Activated CD4-positive, alpha-beta T cell treated with anti-CD3 and anti-CD28 coated beads, Interleukin-10, Interleukin-2, amounts not matched to agents 100 ng/mL and 50 ng/mL, durations not matched to agents 16 hours and 8 hours (primary cell): ENCODE measurements around the gene ALLC.
"Not testable (repeated sequence)": the region's sequence is repeated elsewhere in the genome, so short reads cannot be mapped to it uniquely, and the experiment has no call there.

ENCODE experiments used
- DNase-seq: peaks from one replicate; pipeline ENCODE4 v3.0.0-alpha.2; 2020

Gene ALLC

GRCh38 chr2:3657881-3658280 lies at the start of gene ALLC:
TSS of gene ALLC (plus strand) at chr2:3658200. CDS start at chr2:3671158, 12,958 bp downstream.
- DNase-seq = no peak

GRCh38 chr2:3608373-3609278 lies 49.4 kb upstream of the ALLC start:
- DNase-seq = no peak

GRCh38 chr2:3609279-3609673 lies 48.7 kb upstream of the ALLC start:
- DNase-seq = not testable (repeated sequence)

- DNase-seq = no peak
Observed at GRCh38 chr2:3610415-3610814, 47.6 kb upstream of the ALLC start.

- DNase-seq = no peak
Observed at GRCh38 chr2:3610881-3611505, 47.0 kb upstream of the ALLC start.

GRCh38 chr2:3611589-3611988 lies 46.4 kb upstream of the ALLC start:
- no peak for DNase-seq

GRCh38 chr2:3612639-3613523 lies 45.1 kb upstream of the ALLC start:
- DNase-seq = no peak

GRCh38 chr2:3613524-3613905 lies 44.5 kb upstream of the ALLC start:
- DNase-seq = no peak

- not testable (repeated sequence) for DNase-seq
Observed at GRCh38 chr2:3614743-3615142, 43.3 kb upstream of the ALLC start.

GRCh38 chr2:3615541-3616200 lies 42.3 kb upstream of the ALLC start:
- DNase-seq = not testable (repeated sequence)

- DNase-seq = not testable (repeated sequence)
Observed at GRCh38 chr2:3616435-3617197, 41.4 kb upstream of the ALLC start.

GRCh38 chr2:3617198-3617890 lies 40.7 kb upstream of the ALLC start:
- no peak for DNase-seq

- no peak for DNase-seq
Observed at GRCh38 chr2:3618367-3618766, 39.6 kb upstream of the ALLC start.

- no peak for DNase-seq
Observed at GRCh38 chr2:3619033-3619432, 39.0 kb upstream of the ALLC start.

GRCh38 chr2:3619661-3620060 lies 38.3 kb upstream of the ALLC start:
- not testable (repeated sequence) for DNase-seq

- DNase-seq = no peak
Observed at GRCh38 chr2:3620834-3621233, 37.2 kb upstream of the ALLC start.

GRCh38 chr2:3622967-3623366 lies 35.0 kb upstream of the ALLC start:
- no peak for DNase-seq

- DNase-seq = no peak
Observed at GRCh38 chr2:3624059-3624794, 33.8 kb upstream of the ALLC start.

- DNase-seq = no peak
Observed at GRCh38 chr2:3625186-3625585, 32.8 kb upstream of the ALLC start.

- DNase-seq = no peak
Observed at GRCh38 chr2:3626118-3626811, 31.7 kb upstream of the ALLC start.
